Mucosa of rectum (tissue), 2 donors: ENCODE data around the gene ABHD1.
A peak's percentile ranks its signal among the peaks of the same experiment; 100 is the strongest.

Experiments used
- H3K27ac ChIP-seq, 2 donors: one replicate each; pipeline ENCODE4 v1.7.0; 2013; ENCODE audit warnings: inconsistent platforms in 2 of 2, low read depth in 2 of 2, low read length in 2 of 2
- H3K27me3 ChIP-seq, 2 donors: one replicate each; pipeline ENCODE4 v1.7.0; 2013; ENCODE audit warnings: low read length in 2 of 2; ENCODE audit not compliant: control insufficient read depth in 2 of 2, insufficient read depth in 2 of 2
- H3K36me3 ChIP-seq, 2 donors: one replicate each; pipeline ENCODE4 v1.7.0; 2013; ENCODE audit warnings: low read length in 2 of 2; ENCODE audit not compliant: control insufficient read depth in 2 of 2, insufficient read depth in 2 of 2
- H3K4me1 ChIP-seq, 2 donors: one replicate each; pipeline ENCODE4 v1.7.0; 2013; ENCODE audit warnings: low read length in 2 of 2, mild to moderate bottlenecking in 1 of 2; ENCODE audit not compliant: control insufficient read depth in 2 of 2, insufficient read depth in 2 of 2
- H3K4me3 ChIP-seq, 2 donors: one replicate each; pipeline ENCODE4 v1.7.0; 2013; ENCODE audit warnings: low read length in 2 of 2
- H3K9ac ChIP-seq, 2 donors: one replicate each; pipeline ENCODE4 v1.7.0; 2013; ENCODE audit warnings: low read length in 2 of 2, low read depth in 1 of 2, mild to moderate bottlenecking in 1 of 2
- H3K9me3 ChIP-seq, 2 donors: one replicate each; pipeline ENCODE4 v1.7.0; 2013; ENCODE audit warnings: low read length in 2 of 2; ENCODE audit not compliant: control insufficient read depth in 2 of 2
- donor health status: healthy.
- donor health status: Normal muscosa, but diverticular disease.

The ABHD1 gene

DNA sequence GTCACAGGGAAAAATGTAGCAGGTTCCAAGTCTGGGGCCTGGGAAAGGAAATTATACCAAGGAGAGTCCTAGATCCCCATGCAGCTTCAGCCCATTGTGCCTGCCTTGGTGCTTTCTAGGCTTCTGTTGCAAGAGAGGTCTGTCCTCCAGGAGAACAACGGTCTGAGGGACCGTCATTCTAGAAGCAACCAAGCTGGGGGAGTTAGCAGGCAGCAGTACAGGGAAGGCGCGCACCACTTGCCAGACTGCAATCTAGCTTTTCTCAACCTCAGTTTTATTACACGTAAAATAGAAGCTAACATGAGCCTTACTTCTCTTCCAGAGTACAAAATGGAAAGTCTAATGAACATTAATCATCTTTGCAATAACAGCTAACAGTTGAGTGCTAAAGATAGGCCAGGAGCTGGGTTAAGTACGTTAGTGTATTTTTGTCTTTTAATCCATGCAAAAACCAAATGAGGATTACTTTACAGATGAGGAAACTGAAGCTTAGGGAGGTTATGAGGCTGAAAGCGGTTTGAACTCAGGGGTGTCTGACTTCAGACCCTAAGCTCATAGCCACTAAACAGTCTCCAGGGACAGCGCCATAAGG is 27.1 kb downstream of the ABHD1 start:
- H3K36me3 ChIP-seq, result no peaks in the 10 kb centered on the region
- H3K27ac ChIP-seq, result no peak overlapping the region
- no peak overlapping the region for H3K4me3 ChIP-seq
- no peaks in the 10 kb centered on the region for H3K4me1 ChIP-seq
- H3K9ac ChIP-seq, result no peak overlapping the region
- H3K27me3 ChIP-seq, result no peaks in the 10 kb centered on the region
- no peaks in the 10 kb centered on the region for H3K9me3 ChIP-seq

DNA sequence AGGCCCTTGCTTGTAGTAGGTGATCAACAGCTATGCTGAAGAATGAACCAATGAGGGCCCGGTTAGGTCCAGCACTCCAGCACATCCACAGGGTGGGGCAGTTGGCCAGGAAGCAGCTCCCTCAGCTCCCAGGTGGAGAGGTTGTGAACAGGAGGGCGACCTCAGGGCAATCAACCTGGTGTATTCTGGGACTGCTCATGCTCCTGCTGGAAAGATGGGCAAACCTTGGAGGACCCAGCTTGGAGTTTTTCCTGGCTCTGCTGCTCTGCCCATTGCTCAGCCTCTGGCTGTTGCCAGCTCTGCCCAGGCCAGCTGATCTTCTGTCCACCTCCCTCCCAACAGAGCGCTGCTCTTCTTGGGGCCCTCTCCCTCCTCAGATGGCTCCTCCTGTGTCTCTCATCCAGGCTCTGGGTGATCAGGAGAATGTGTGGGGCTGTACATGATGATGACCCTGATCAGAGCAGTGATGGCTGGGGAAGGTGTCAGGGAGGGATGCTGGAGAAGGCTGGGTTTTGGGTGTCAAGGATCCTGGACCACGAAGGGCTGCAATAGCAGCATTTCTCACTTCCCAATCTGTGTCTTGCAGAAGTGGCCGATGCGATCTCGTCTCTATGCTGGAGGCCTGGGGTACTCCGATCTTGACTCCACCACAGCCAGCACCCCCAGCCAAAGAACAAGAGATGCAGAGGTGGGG is 28.6 kb downstream of the ABHD1 start:
- H3K4me1 ChIP-seq, result no peaks in the 10 kb centered on the region
- H3K9ac ChIP-seq, result no peak overlapping the region
- H3K9me3 ChIP-seq, result no peaks in the 10 kb centered on the region
- H3K36me3 ChIP-seq, result no peaks in the 10 kb centered on the region
- H3K4me3 ChIP-seq, result no peak overlapping the region
- no peaks in the 10 kb centered on the region for H3K27me3 ChIP-seq
- no peak overlapping the region for H3K27ac ChIP-seq

DNA sequence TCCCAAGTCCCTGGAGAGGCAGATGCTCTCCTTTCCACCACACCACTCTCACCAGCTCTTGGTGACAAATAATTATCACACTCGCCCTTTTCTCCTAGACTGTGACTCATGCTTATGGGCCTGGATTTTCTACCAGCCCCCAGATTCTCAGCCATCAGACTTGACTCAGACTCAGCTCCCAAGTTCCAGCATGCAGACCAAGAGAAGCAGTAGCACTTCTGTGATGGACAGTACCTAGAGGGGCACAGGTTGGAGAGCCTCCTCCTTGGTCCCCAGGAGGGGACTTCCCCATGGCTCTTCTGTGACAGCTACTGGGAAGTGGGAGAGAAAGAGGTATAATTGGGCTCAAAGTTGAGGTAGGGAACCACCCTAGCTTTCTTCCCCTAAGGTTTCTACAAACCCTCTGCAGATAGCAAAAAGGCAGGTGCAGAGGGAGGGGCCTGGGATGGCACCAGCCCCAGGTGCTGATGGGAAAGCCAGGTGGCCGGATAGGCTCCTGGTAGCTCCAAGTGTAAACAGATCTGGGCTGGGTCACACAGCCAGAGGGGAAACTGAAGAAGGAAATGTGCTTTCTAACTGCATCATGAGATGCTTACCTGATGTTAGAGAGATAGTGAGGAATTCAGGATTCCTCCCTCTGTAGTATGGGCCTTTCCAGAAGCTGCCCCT is 29.3 kb downstream of the ABHD1 start:
- Histone ChIP-seq H3K4me3 (no peak overlapping the region), H3K27me3 (no peaks in the 10 kb centered on the region), H3K27ac (no peak overlapping the region), H3K4me1 (no peaks in the 10 kb centered on the region), H3K9me3 (no peaks in the 10 kb centered on the region), H3K36me3 (no peaks in the 10 kb centered on the region), H3K9ac (no peak overlapping the region)

DNA sequence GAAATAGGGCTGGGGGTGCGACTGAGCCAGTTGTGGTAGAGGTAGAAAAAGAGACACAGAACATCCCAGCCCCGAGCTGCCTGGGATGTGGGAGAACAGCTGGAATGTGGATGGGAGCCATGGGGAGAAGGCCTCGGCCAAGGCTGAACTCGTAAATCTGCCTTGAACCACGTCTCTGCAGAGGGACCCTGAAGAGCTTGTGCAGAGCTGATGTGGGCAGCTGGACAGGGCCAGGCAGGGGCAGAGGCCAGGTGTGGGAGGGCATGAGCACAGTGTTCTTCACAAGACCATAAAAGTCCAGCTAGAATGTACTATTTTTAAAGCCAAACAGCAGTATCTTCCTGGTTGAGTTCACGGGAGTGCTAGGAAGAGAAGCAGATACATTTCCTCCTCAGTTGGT is 30.9 kb downstream of the ABHD1 start:
- Histone ChIP-seq H3K27ac (no peak overlapping the region), H3K9ac (no peak overlapping the region), H3K9me3 (no peaks in the 10 kb centered on the region), H3K27me3 (no peaks in the 10 kb centered on the region), H3K4me3 (no peak overlapping the region), H3K4me1 (no peaks in the 10 kb centered on the region), H3K36me3 (no peaks in the 10 kb centered on the region)

DNA sequence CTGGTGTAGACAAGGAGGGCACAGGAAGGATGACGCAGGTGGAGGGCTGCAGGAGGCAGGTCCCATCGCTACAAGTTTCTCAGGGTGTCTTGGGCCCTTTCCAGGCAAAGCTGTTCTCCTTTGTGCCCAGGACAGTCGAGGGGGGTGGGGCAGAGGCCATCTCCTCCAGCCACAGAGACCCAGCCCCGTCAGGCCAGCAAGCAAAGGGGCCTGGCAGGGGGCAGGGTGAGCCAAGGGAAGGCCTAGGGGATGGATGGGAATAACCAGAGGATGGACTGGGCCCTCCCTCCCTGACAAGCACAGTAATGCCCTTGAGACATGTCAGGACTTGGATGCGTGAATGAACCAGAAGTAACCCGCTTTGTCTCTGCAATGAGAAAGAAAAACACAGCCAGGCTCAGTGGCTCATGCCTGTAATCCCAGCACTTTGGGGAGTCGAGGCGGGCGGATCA is 31.5 kb downstream of the ABHD1 start:
- Histone ChIP-seq H3K36me3 (no peaks in the 10 kb centered on the region), H3K9me3 (no peaks in the 10 kb centered on the region), H3K4me3 (no peak overlapping the region), H3K27me3 (no peaks in the 10 kb centered on the region), H3K27ac (no peak overlapping the region), H3K9ac (no peak overlapping the region), H3K4me1 (no peaks in the 10 kb centered on the region)

DNA sequence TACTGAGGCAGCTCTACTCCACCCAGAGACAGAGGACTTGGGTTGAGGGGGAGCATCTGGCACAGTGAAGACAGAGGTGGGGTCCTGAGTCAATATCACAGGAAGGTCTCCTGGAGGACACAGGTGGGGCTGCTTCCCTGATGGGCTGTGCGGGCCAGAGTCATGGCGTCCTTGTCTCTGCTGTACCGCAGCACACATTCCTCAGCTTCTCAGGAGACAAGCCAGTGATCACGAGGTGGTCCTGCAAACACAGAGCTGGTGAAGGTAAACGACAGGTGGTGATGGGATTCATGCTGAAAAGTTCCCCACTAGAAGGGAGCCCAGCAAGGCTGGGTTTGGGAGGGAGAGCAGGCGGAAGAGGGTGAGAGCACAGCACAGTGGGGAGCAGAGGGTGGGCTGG is 34.9 kb downstream of the ABHD1 start:
- Histone ChIP-seq H3K36me3 (no peaks in the 10 kb centered on the region), H3K27me3 (no peaks in the 10 kb centered on the region), H3K9ac (no peak overlapping the region), H3K9me3 (no peaks in the 10 kb centered on the region), H3K4me1 (no peaks in the 10 kb centered on the region), H3K4me3 (no peak overlapping the region), H3K27ac (no peak overlapping the region)

DNA sequence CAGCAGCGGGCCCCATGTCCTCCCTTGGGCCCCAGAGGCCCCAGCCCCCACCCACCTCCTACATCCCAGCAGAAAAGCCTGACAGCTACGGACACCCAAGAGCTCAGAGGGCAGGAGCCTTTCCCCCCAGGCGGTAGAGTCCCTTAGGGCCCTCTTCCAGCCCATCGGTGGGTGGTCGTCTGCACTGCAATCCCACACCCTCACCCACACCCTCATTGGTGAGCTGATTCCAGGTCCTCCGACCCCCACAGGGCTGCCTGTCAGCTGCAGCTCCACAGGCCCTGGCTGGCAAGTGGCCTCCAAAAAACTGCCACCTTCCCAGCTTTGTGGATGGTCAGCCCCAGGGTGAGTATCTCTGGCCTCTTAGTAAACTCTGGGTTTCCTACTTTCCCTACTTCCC is 35.7 kb downstream of the ABHD1 start:
- no peaks in the 10 kb centered on the region for H3K36me3 ChIP-seq
- no peaks in the 10 kb centered on the region for H3K27me3 ChIP-seq
- no peaks in the 10 kb centered on the region for H3K9me3 ChIP-seq
- H3K9ac ChIP-seq, result no peak overlapping the region
- no peak overlapping the region for H3K27ac ChIP-seq
- H3K4me1 ChIP-seq, result no peaks in the 10 kb centered on the region
- no peak overlapping the region for H3K4me3 ChIP-seq

DNA sequence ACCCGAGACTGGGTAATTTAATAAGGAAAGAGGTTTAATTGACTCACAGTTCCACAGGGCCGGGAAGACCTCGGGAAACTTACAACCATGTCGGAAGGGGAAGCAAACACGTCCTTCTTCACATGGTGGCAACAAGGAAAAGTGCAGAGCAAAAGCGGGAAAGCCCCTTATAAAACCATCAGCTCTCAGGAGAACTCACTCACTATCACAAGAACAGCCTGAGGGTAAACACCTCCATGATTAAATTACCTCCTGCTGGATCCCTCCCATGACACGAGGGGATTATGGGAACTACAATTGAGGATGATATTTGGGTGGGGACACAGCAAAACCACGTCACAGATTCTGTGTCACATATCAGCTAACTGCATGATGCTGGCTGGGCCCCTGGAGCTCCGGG is 36.6 kb downstream of the ABHD1 start:
- H3K27me3 ChIP-seq, result no peaks in the 10 kb centered on the region
- no peaks in the 10 kb centered on the region for H3K4me1 ChIP-seq
- no peaks in the 10 kb centered on the region for H3K9me3 ChIP-seq
- H3K9ac ChIP-seq, result no peak overlapping the region
- H3K27ac ChIP-seq, result no peak overlapping the region
- H3K4me3 ChIP-seq, result no peak overlapping the region
- H3K36me3 ChIP-seq, result no peaks in the 10 kb centered on the region

DNA sequence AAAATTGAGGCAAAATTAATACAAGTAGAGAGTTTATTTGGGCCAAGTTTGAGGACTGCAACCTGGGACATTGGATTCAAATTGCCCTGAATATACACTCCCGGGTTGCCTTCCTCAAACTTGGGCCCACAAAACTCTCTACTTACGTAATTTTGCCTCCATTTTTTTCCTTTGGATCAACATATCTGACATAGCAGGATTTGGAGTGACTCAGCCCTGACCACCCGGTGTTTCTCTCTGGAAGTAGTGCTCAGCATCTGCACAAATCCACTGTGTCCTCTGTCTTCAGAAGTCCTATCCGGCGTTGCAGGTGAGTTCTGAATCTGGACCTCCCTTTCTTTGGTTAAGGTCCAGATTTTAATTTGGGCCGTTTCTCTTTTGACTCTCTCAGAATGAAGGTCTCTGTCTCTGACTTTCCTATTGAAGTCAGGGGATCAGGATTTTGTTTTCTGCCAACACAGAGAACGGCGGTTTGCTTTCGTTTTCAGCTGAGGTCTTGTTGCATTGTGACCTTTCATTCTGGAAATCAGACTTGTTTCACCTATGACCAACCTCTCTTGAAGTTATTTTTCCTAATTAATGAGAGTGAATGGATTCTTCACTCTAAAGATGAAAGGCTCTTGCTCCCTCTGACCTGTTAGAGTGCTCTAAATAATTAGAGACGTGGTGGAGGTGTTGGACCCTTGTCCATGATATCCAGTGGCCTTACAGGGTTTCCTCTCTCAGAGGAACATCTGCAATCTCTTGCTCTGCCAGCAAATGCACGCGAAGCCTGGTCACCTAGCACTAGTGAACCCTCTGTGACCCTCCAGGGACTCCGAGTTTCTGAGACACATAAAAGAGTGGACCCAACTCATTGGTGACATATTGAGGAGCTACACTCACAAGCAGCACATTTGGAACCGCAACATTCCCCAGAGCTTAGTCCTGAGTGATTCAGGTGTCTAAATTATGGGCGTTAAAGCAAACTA is 38.8 kb downstream of the ABHD1 start:
- no peak overlapping the region for H3K9ac ChIP-seq
- no peaks in the 10 kb centered on the region for H3K27me3 ChIP-seq
- H3K27ac ChIP-seq, result peak overlapping the region in 1 of 2 donors; percentile 39
- no peaks in the 10 kb centered on the region for H3K9me3 ChIP-seq
- no peaks in the 10 kb centered on the region for H3K4me1 ChIP-seq
- no peak overlapping the region for H3K4me3 ChIP-seq
- no peaks in the 10 kb centered on the region for H3K36me3 ChIP-seq
